ENCODE data around the gene DDB1. TPM values are rescaled to one million over a fixed set of nuclear protein-coding genes. Genes with fewer than 3 reads are reported as not detected.

The DDB1 gene
- polyA plus RNA-seq, 1 of the 3 experiments (the other 2 are of a cell fraction): 170 TPM

- CTCF ChIA-PET: interaction anchor here (0.8 to 12.1 kb wide), 3 partner anchors 26 to 76 kb away, joined by 6 to 101 read pairs (median 10); partner anchors contain the start of gene TMEM216
- WGBS (ENCODE audit: low lambda C conversion rate): 88% methylated on average over 6 of the region's 6 CpGs
Observed at GRCh38 chr11:61359516-61359915, 26.6 kb upstream of the DDB1 start.

More at GRCh38 chr11:61359516-61359915, 26.6 kb upstream of the DDB1 start:
- Histone ChIP-seq H3K9me3 (no peaks in the 10 kb centered on the region), H4K20me1 (ENCODE audit: insufficient read depth) (no peaks in the 10 kb centered on the region), H3F3A (replicated peaks; ENCODE audit: insufficient read depth) (peaks cover 6% of the 10 kb centered on the region), H3K4me2 (no peak overlapping the region), H2AFZ (ENCODE audit: low read depth) (no peak overlapping the region), H3K27ac (ENCODE audit: low read depth in 2 of 2, low read length in 1 of 2) (no peak overlapping the region), H3K79me2 (ENCODE audit: insufficient read depth) (peaks cover 45% of the 10 kb centered on the region), H3K9ac (no peak overlapping the region), H3K27me3 (ENCODE audit: insufficient read depth) (no peaks in the 10 kb centered on the region), H3K9me2 (no peaks in the 10 kb centered on the region), H3K36me3 (replicated peaks in 1 of 2; ENCODE audit: control insufficient read depth in 1 of 2, insufficient read depth in 2 of 2, low read length in 1 of 2) (peaks cover 7 to 12% of the 10 kb centered on the region in 2 experiments), H3K4me3 (ENCODE audit: low read depth in 2 of 2, low read length in 1 of 2) (no peak overlapping the region), H3K4me1 (ENCODE audit: control insufficient read depth in 1 of 2, insufficient read depth in 2 of 2, low read depth in 1 of 2, low read length in 1 of 2) (peaks cover 7 to 14% of the 10 kb centered on the region in 2 experiments; a peak in 3 of 4 replicates)
- POLR2A ChIA-PET: interaction anchor here (1.7 kb wide), 1 partner anchor 70 kb away, joined by 5 read pairs; the partner anchor contains the start of genes CPSF7 and SDHAF2
- no peak for TF ChIP-seq SIN3A (IDR thresholded peaks at IDR 0.05; ENCODE audit: borderline replicate concordance, low read depth, low read length)
- TF ChIP-seq FOXM1 (IDR thresholded peaks at IDR 0.05; ENCODE audit: low read depth): no peak
- no peak for TF ChIP-seq IRF3 (IDR thresholded peaks at IDR 0.05; ENCODE audit: low read depth, low read length)
- TF ChIP-seq RFX5 (IDR thresholded peaks at IDR 0.05; ENCODE audit: low read length): no peak
- TF ChIP-seq, protein P1, sequence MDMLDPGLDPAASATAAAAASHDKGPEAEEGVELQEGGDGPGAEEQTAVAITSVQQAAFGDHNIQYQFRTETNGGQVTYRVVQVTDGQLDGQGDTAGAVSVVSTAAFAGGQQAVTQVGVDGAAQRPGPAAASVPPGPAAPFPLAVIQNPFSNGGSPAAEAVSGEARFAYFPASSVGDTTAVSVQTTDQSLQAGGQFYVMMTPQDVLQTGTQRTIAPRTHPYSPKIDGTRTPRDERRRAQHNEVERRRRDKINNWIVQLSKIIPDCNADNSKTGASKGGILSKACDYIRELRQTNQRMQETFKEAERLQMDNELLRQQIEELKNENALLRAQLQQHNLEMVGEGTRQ (IDR thresholded peaks at IDR 0.05; ENCODE audit: borderline replicate concordance, low read depth, low read length): no peak
- TF ChIP-seq REST (IDR thresholded peaks at IDR 0.05; ENCODE audit: low read depth, low read length): no peak
- TF ChIP-seq POLR2AphosphoS5 (IDR thresholded peaks at IDR 0.05; ENCODE audit: low read depth, low read length): no peak
- TF ChIP-seq TAF1 (IDR thresholded peaks at IDR 0.05; ENCODE audit: borderline replicate concordance, low read depth, low read length): no peak
- TF ChIP-seq MXI1 (IDR thresholded peaks at IDR 0.05; ENCODE audit: low read depth, low read length): no peak
- no peak for TF ChIP-seq FOXJ3 (CRISPR knock-in tag; IDR thresholded peaks at IDR 0.05)
- TF ChIP-seq TCF12 (IDR thresholded peaks at IDR 0.05): no peak
- TF ChIP-seq YY1 (IDR thresholded peaks at IDR 0.05; ENCODE audit: low read depth): no peak
- no peak for TF ChIP-seq FOSL2 (IDR thresholded peaks at IDR 0.05; ENCODE audit: borderline replicate concordance, low read depth)
- TF ChIP-seq, protein P2, sequence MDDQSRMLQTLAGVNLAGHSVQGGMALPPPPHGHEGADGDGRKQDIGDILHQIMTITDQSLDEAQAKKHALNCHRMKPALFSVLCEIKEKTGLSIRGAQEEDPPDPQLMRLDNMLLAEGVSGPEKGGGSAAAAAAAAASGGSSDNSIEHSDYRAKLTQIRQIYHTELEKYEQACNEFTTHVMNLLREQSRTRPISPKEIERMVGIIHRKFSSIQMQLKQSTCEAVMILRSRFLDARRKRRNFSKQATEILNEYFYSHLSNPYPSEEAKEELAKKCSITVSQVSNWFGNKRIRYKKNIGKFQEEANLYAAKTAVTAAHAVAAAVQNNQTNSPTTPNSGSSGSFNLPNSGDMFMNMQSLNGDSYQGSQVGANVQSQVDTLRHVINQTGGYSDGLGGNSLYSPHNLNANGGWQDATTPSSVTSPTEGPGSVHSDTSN (IDR thresholded peaks at IDR 0.05): no peak
- TF ChIP-seq ELF1 (IDR thresholded peaks at IDR 0.05): no peak
- no peak for DNase-seq

Data from SK-N-SH (cell line).